ENCODE measurements around the gene ATXN2.
"Not testable (repeated sequence)": the region's sequence is repeated elsewhere in the genome, so short reads cannot be mapped to it uniquely, and the experiment has no call there.

Gene ATXN2

DNA sequence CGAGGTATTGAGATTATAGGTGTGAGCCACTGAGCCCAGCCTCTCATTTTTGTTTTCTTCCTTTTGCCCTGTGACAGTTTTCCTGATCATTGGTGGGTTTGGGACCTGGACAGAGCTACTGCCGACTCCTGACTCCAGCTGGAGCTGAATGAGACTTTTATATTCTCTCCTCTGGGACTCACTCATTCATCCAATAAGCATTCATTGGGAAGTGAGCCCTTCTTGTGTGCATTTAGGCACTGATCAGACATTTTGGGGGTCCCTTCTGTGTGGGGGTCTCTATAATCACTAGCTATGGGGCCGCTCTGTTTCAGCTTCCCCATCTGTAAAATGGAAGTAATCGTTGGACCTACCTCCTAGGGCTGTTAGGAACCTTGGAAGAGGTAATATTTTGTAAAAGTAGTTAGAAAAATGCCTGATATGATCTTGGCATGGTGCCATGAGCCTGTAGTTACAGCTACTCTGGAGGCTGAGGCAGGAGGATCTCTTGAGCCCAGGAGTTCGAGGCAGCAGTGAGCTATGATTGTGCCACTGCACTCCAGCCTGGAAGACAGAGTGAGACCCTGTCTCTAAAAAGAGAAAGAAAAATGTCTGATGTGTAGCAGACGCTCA lies 186.2 kb downstream of the ATXN2 start:
- no peak for DNase-seq

DNA sequence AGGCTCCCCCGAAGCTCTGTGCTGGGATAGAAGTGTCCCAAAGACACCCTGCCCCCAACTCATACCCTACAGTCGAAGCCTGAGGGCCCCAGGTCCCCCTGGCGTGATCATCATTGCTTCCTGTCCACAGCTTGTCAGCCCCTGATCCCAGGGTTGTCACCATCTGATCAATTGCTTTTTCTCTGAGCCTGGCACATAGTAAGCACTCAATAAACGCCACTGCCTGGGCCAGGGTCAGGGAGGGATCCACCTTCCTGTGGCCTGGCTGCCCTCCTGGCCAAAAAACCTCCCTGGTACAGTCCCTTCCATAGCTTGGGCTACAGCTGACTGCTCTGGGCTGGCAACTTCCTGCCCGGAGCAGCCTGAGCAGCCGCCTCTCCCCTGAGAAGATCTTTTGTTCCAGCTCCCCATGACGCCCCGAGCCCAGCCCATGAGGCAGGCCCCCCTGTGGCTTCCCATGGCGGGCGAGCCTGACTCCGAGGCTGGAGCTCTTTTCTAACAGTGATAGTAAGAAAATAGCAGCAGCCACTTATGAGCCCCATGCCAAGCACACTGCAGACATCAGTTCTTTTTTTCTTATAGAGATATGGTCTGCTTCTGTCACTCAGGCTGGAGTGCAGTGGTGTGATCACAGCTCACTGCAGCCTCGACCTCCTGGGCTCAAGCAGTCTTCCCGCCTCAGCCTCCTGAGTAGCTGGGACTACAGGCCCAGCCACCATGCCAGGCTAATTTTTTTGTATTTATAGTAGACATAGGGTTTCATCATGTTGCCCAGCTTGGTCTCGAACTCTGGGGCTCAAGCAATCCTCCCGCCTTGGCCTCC lies 186.9 kb downstream of the ATXN2 start:
- no peak for DNase-seq

GRCh38 chr12:111411185-111411764 lies 187.8 kb downstream of the ATXN2 start:
- no peak for DNase-seq

DNA sequence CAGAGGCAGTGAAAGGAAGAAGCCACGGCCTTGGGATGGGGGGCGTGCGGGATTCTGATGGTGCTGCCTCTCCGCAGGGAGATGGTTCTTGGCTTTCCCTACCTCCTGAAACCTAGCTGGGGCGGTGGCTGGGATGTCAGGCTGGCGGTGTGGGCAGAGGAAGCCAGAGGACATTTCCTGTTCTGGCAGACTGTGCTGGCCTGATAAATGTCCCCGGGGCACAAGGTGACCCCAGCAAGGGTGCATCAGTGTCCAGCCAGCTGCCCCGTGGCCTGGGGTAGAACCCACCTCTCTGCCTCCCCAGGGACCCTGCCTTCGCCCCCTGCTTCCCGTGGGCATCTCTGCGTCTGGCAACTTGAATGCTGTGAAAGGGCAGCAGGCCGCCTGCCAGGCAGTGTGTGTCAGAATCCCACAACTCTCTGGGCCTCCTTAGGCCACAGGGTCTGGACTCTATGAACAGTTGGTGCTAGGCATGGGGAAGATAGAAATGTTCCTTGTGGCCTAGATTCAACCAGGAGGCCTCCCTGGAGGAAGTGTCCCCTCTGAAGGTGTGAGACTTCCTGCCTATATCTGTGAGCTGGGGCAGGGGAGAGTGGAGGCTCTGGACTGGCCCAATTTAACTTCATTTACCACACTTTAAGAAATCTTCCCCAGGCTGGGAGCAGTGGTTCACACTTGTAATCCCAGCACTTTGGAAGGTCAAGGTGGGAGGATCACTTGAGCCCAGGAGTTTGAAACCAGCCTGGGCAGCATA lies 188.5 kb downstream of the ATXN2 start:
- DNase-seq, result no peak

- no peak for DNase-seq
These were observed 189.2 kb downstream of the ATXN2 start for GRCh38 chr12:111409780-111410430.

GRCh38 chr12:111409403-111409779 lies 189.7 kb downstream of the ATXN2 start:
- no peak for DNase-seq

DNA sequence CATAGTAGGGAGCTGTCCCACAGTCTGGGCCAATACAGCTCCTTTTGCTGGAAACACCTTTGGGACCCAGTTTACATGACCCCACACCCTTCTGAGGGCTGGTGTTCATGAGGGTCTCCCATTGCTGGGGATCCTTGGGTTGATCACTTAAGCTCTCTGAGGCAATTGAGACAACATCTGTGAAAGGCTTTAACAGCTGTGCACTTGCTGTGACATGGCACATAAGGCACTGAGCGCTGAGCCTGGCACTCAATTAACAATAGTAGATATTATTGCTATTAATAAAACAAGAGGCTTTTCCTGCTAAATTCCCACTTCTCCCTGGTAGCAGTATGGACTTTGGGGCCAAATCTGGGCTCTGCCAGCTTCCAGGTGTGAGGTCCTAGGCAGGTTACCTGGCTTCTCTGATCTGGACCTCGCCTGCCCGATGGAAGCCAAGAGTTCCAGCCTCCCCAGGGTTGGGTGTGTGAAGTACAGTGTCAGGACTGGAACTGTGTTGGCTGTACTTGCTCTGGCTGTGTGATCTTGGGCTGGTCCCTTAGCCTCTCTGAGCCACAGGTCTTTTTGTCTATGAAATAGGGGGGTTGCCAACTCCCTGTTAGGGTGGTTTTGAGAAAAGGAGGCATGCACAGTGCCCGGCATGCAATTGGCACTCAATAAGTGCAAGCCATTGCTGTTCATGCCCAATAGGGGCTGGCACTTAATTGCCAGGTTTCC lies 190.3 kb downstream of the ATXN2 start:
- no peak for DNase-seq

GRCh38 chr12:111408116-111408440 lies 191.0 kb downstream of the ATXN2 start:
- no peak for DNase-seq

DNA sequence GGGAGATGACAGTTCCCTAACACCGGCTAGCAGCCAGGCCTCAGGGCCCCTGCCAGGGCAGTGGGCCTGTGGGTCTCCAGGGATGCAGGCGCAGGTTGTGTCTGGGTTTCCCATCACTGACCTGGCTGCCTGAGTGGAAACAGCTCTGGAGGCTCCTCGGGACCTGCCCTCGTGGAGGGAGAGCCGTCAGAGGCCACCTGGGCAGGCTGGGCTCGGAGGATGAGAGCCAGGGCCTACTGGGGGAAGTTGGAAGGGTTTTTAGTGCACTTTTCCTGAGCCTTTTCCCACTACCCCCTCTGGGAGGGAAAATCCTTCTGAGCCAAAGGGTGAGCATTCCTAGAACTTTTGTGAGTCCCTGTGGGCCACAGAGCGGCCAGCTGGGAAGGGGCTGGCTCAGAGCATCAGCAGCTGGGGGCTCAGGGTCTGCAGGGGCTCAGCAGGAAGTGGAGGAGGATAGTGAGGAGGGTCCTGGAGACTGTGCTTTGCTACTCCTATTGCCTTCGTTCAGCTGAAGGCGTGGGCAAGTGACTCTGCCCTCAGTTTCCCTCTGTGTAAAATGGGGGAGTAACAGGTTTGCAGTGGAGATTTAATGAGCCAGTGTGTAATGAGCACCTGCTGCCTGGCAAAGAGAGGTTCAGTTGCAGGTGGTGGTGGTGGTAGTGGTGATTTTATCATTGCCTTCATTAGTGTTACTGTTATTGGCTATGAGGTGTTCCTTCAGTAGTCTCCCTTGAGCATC lies 191.6 kb downstream of the ATXN2 start:
- no peak for DNase-seq

DNA sequence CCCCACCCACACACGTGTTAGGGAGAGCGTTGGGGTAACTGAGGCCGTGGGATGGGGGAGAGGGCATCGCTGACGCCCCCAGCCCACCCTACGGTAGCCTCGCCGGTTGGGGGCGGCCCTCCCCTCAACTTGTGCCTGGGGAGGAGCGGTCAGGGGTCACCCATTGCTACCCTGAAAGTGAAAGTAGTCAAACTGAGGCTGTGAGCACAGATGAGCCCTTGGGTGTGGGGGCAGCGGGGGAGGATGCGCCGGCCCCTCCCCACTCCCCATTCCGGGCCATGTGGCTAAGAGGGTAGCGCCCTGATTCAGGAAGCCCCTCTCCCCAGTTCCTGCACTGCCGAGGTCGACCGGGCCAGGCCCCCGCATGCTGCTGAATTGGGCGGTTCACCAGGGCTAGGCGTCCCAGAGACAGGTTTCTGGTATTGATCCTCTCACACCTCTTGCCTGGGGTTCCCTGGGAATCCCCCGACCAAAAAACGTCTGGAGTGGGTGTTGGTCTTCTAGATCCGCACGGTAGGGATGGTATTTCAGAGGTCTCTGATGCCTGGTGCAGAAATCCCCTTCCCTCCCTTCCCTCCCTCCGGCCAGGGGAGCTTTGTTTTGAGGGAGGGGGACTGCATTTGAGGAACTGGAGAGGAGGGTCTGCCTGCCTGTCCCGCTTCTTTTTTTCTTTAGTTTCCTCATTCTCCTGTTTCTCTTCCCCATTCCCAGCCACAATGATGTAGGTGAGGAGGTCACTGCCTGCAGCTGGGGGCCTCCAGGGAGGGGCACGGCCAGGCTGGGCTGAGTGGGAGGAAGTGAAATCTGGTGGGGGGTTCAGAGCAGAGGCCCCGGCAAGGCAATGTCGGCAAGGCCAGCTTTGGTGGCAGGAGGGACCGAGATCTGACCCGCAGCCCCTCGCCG lies 192.4 kb downstream of the ATXN2 start:
- peak; percentile 41 for DNase-seq

DNA sequence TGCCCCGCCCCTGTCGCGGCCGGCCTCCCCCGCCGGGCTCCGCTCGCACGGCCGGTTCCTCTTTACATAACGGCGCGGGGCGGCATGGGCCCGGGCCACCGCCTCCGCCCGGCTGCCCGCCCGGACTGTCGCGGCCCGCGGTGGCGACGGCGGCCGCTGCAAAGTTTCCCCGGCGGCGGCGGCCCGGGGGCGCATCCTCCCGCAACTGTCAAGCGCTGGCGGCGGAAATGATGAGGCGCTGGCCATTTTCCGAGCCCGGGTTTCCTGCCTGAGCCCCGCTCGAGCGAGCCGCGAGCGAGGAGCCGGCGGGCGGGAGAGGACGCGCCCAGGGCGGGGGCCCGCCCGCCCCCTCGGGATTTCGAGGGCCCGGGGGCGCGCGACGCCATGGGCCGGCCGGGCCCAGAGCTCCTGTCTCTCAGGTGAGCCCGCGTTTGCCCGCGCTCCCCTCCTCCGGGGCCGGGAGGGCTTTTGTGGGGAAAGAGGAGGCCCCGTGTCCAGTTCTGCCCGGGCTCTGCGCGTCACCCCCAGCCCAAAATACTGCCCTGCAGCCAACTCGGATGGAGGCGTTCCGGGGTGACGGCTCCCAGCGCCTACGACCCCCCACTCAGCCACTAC lies 193.1 kb downstream of the ATXN2 start, which contains the start of gene SH2B3:
SH2B3 (plus strand) TSS at position 65 of the 615 bp plus-strand sequence. CDS start 12,223 bp downstream, outside the sequence.
- peak; percentile 75 for DNase-seq

DNA sequence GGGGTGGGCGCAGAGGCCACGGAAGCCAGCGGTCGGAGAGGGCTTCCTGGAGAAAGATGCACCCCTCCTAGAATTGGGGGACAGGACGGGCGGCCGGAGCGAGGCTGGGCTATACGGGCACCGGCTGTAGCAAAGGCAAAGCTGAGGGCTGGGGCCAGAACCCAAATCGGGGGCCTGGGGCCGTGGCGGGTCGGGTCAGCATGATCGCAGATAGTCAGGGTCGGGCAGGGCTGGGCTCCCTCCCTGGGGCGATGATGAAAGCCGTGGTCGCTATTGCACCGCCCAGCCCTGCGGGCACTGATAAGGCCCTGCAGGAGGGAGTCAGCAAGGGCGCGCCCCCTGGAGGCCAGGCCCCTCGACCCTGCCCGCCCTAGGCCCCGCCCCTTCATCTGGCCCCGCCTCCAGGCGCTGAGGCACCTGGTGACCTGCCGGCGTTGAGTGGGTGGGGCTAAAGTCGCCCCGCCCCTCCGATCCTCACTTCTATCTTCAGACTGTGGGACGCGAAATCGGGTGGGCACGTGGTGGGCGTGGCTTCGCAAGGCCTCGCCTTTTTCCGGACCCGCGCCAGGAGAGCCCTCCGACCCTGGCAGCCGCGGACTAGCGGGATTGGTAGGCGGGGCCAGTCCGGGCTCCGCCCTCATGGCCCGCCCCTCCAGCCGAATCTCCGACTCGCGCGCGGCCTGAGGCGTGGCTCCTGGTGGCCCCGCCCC lies 193.8 kb downstream of the ATXN2 start:
- DNase-seq, result peak; percentile 99

DNA sequence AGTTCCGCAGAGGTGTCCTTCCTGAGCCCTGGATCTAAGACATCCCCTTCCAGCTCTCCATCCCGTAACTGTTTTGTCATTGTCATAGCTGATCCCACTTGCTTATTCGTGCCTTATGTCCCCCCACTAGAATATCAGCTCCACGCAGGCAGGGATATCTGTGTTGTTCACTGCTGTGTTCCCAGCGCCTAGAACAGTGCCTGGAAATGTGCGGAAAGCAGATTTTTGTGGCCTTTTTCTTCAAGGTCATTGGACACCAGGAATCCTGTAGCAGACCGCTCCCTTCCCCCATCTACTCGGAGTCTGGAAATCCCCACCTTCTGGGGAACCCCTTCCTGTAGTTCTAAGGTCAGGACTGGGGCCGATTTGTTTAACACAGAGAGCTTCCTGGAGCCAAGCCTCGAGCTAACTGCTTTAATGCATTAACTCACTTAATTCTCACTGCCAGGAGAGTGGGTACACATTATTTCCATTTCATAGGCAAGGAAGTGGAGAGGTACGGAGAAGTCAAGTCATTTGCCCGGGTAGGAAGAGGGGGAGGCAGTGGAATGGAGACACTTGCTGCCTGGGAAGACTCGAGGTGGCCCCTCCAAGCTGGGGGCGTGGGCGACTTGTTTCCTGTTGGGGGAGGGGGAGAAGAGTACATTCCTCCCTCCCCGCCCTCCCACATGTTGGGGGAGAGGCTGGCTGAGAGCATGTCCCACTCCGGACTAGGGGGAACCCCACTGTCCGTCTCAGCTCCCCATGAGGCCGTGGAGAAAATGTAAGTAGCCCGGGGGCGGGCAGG lies 194.6 kb downstream of the ATXN2 start:
- DNase-seq, result peak; percentile 26

GRCh38 chr12:111402490-111402824 lies 196.7 kb downstream of the ATXN2 start:
- DNase-seq, result not testable (repeated sequence)

All from effector CD8-positive, alpha-beta T cell (primary cell).